ENCODE results near the gene TRIM38.

DNA sequence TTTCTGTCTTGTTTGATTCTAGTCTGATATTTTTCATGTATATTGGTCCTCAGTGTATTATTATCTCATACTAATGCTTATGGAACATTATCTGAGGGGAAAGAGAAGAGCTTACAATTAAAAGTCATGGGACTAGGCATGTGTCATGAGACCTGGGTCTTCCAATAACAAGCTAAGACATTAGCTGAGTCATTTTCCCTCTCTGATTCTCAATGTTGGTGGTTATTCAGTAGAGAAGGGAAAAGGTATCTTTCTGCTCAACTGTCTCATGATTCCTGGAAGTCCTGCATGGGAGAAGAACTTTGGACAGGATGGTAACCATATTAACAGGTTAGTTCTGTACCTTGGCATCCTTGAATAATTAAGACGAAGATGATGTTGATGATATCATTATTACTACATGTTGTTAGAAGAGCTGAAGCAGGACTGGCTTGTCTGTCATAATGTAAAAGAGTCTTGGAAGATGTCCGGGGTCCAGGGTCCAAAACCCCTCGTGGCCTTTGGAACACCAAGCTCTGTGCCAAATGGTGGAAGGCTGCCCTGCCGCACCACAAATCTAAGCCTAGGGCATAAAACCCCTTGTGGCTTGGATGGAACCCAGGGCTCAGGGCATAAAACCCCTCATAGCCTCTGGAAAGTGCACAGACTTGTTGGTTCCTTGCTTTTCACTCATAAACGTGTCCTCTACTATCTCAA is 19.1 kb downstream of the TRIM38 start:
- TF ChIP-seq, protein P1, sequence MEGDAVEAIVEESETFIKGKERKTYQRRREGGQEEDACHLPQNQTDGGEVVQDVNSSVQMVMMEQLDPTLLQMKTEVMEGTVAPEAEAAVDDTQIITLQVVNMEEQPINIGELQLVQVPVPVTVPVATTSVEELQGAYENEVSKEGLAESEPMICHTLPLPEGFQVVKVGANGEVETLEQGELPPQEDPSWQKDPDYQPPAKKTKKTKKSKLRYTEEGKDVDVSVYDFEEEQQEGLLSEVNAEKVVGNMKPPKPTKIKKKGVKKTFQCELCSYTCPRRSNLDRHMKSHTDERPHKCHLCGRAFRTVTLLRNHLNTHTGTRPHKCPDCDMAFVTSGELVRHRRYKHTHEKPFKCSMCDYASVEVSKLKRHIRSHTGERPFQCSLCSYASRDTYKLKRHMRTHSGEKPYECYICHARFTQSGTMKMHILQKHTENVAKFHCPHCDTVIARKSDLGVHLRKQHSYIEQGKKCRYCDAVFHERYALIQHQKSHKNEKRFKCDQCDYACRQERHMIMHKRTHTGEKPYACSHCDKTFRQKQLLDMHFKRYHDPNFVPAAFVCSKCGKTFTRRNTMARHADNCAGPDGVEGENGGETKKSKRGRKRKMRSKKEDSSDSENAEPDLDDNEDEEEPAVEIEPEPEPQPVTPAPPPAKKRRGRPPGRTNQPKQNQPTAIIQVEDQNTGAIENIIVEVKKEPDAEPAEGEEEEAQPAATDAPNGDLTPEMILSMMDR (IDR thresholded peaks at IDR 0.05; ENCODE audit: borderline replicate concordance, extremely low read depth, low read length, poor library complexity, severe bottlenecking), result no peak
- no peak for TF ChIP-seq EZH2 (IDR thresholded peaks at IDR 0.05; ENCODE audit: borderline replicate concordance, low read depth, low read length, severe bottlenecking)

Measured in DND-41 (cell line).